GM21390 (cell line): ENCODE results near the gene ACSL1.
A peak's percentile ranks its signal among the peaks of the same experiment; 100 is the strongest.

Experiments used
- ATAC-seq: cut with Tn5 transposase; IDR thresholded peaks from one replicate; pipeline ENCODE4 v1.9.1; 2021; ENCODE audit not compliant: unreplicated experiment

The ACSL1 gene

GRCh38 chr4:184814686-184815045 is 11.1 kb downstream of the ACSL1 start:
- ATAC-seq, result no peak

- ATAC-seq, result no peak
These were observed 13.1 kb downstream of the ACSL1 start for GRCh38 chr4:184812651-184813181.

DNA sequence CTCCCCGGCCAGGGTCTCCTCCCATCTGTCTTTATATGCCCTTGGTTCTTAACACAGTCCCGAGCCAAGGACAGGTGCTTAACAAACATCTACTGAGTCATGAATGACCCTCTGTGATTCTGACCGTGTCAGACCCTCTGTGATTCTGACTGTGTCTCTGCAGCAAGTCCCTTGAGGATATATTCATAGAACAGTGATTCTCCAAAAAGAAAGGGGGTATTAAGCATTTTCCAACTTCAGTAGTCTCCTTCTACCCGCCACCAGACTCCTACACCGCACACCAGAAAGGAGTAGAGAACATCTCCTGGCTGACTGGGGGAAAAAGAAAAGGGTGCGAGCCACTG is 13.6 kb downstream of the ACSL1 start:
- no peak for ATAC-seq

GRCh38 chr4:184811526-184812198 is 14.1 kb downstream of the ACSL1 start:
- no peak for ATAC-seq

- ATAC-seq, result no peak
These were observed 15.0 kb downstream of the ACSL1 start for GRCh38 chr4:184810720-184811119.

- ATAC-seq, result no peak
These were observed 17.1 kb downstream of the ACSL1 start for GRCh38 chr4:184808713-184809050.

- ATAC-seq, result no peak
These were observed 17.7 kb downstream of the ACSL1 start for GRCh38 chr4:184807797-184808712.

DNA sequence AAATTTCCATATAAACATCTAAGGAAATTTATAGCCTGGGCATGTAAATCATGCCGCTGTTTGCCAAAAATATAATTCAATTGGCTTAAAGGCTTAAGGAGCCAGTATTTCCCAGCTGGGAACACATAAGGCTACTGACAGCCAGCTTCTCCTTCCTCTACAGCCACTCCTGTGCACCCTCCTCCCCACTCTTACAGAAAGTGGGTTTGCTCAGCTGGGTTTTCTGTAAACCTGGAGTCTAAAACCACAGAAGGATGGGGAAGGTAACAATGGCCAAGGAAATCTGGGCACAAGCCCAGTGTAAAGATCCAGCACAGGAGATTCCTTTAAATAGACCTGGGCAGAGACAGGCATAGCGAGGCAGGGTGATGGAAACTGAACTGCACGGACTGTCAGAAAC is 18.5 kb downstream of the ACSL1 start:
- no peak for ATAC-seq

DNA sequence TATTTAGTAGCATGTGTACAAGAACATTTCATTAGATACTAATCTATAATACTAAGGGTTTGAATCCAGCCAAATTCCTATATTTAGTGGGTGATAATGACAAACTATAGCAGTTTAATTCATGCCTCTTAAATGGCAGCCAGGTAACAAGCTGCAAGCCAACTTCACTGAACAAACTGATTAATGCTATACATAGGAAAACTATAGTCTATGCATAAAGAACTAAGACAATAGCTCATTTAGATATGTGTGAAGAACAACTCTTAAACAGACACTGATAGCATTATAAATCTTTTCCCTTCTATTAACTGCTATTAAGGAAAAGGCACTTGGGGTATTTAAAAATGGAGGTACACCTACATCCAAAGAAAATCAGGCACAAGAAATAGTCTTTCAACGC is 19.1 kb downstream of the ACSL1 start:
- ATAC-seq, result no peak

DNA sequence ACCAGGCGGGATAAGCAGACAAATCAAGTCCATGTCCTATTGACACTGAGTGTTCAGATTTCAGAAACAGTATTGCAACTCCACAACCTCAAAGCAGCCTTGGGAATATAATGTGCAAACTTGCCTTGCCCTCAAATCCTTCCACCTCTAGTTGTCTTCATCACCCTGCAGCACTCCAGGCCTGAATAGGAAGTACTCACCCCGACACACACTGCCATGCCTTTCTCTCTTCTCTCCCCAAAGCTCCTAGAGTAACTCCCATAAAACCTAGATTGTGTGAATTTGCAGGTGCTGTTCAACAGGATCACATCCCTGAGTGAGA is 19.6 kb downstream of the ACSL1 start:
- no peak for ATAC-seq

DNA sequence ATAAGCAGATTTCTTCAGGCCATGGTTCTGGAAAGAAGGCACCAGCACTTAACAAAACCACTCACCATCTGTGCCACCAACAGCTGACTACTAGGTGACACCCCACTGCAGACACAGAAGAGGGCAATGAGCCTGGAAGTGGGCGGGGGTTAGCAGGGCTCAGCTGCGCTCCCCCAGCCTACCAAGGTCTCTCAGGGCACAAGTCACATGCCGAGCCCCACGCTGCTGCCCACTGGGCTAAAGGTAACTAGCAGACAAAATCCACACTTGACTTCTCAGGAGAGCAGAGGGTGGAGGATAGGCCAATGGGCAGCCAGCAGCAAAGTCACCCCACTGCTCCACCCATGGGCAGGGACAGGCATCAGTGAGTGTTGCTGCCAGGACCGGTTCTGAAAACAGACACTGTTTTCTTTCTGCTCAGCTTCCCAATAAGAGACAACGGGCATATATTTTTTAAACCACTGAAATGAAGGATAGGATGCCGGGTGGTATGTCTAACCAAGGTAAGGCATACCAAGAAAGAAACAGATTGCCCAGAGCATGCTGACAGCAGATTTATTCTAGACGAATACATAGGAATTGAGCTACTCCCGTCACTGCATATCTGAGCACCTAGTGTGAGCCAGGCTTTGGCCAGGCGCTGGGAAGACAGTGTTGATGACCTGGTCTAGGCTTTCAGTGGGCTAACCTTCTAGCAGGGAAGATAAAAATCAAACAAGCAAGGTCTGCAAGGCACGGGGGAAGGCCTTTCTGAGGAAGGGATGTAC is 20.1 kb downstream of the ACSL1 start:
- ATAC-seq, result peak; percentile 58

GRCh38 chr4:184804621-184805020 is 21.1 kb downstream of the ACSL1 start:
- no peak for ATAC-seq

- no peak for ATAC-seq
These were observed 21.9 kb downstream of the ACSL1 start for GRCh38 chr4:184803874-184804273.

DNA sequence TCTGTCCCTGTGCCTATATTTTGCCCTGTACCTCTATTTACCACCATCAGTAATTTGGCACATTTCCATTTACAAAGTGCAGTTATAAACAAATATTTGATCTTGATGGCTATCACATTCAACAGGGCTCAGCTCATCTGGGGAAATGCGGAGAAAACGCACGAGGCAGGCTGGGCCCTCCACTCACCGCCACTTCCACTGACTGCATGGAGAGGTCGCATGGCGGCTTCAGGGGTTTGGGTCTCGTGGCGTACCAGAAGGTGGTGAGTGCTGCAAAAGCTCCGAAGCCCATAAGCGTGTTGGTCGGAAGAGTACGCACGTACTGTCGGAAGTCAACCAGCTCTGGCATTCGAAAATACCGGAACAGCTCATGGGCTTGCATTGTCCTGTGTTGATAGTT is 22.6 kb downstream of the ACSL1 start:
- ATAC-seq, result no peak

- no peak for ATAC-seq
These were observed 23.1 kb downstream of the ACSL1 start for GRCh38 chr4:184802697-184803015.

DNA sequence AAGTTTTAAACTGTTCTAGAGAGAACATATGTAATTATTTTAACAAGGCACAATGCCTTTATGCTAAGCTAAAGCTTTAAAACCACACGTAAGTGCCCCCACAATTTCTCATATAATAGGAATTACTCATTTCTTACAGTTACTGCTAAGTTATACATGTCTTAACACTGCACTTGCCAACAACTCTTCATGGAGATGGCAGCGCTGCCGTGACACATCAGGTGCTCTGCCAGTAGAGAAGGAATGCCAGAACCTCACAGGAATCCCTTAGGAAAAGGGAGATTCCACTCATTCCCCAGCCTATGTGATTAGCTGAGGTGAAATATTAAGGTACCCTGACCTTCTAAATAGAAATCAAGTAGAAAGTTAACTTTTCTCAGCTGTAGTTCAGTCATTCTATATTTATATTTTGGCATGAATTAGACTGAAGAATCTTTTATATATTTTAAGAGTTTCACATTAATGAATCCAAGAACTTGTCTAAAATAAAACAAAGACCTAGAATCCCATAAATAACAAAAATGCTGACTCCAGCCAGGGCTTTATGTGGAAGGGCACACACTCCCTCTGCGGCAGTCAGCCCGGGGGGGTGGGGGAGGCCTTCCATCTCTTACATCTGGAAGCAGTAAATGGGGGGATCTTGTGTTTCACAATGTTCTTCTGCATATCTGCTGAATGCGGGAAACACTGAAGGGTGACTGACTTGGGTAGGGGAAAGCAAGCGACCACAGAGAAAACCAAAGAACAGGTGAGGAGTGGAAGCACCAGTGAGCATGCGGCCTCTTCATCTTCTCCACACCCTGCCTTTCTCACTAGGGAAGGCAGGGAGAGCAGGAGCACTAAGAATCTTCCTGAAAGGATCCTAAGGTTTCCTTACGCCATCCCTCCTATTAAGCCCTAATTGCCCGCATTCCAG is 23.7 kb downstream of the ACSL1 start:
- no peak for ATAC-seq

GRCh38 chr4:184798504-184798903 is 27.3 kb downstream of the ACSL1 start:
- ATAC-seq, result no peak

- no peak for ATAC-seq
These were observed 28.9 kb downstream of the ACSL1 start for GRCh38 chr4:184796906-184797305.

DNA sequence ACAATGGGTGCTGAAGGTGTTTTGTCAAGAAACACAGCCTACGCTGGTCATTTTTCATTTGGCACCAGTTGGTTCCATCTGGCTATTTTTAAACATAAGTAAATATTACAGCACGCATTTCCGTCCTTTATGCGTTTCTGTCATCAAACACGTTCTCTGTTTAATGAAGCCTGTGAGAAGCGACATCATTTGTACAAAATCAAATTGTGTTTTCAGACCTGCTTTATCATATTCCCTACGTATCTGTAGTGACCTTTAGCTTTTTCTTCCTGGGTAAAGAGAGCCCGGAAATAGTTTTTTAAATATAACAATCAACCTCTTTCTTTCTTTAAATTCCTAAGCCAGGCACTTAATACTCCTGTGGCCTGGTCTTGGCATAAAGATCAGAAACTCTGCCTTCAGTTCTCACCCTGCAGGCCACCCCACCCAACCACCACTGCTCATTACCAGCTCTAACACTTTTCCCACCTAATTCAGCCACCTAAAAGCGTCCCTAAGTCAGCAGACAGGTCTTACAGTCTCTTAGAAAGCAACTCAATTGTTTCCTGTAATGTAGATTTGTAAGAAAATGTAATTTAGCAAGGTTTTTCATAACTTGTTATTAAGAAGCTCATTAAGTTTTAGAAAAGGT is 30.4 kb downstream of the ACSL1 start:
- ATAC-seq, result no peak

- ATAC-seq, result no peak
These were observed 31.3 kb downstream of the ACSL1 start for GRCh38 chr4:184794470-184794869.
